HG02678 (cell line): ENCODE measurements around the gene UBASH3B.

Experiments
- ATAC-seq: cut with Tn5 transposase; IDR thresholded peaks from one replicate; pipeline ENCODE4 v1.9.1; 2021; ENCODE audit warnings: mild to moderate bottlenecking, moderate library complexity; ENCODE audit not compliant: unreplicated experiment

The UBASH3B gene

GRCh38 chr11:122647736-122648275, 7.7 kb upstream of the UBASH3B start:
- ATAC-seq: no peak

GRCh38 chr11:122649116-122649515, 6.4 kb upstream of the UBASH3B start:
- ATAC-seq: no peak

GRCh38 chr11:122650619-122651018, 4.9 kb upstream of the UBASH3B start:
- ATAC-seq: no peak

- no peak for ATAC-seq
These were observed 3.0 kb upstream of the UBASH3B start for GRCh38 chr11:122652495-122652894.

- ATAC-seq: no peak
These were observed 1.5 kb upstream of the UBASH3B start for GRCh38 chr11:122653916-122654585.

- ATAC-seq: peak; percentile 40
These were observed 630 bp downstream of the UBASH3B start for GRCh38 chr11:122656073-122656630.

- no peak for ATAC-seq
These were observed 1.1 kb downstream of the UBASH3B start for GRCh38 chr11:122656631-122657101.

- no peak for ATAC-seq
These were observed 4.4 kb downstream of the UBASH3B start for GRCh38 chr11:122659676-122660554.

- no peak for ATAC-seq
These were observed 5.8 kb downstream of the UBASH3B start for GRCh38 chr11:122661182-122661945.

- no peak for ATAC-seq
These were observed 7.7 kb downstream of the UBASH3B start for GRCh38 chr11:122663056-122663740.

GRCh38 chr11:122663764-122664163, 8.2 kb downstream of the UBASH3B start:
- no peak for ATAC-seq

GRCh38 chr11:122664188-122664587, 8.7 kb downstream of the UBASH3B start:
- no peak for ATAC-seq

- no peak for ATAC-seq
These were observed 10.3 kb downstream of the UBASH3B start for GRCh38 chr11:122665861-122666260.

GRCh38 chr11:122666743-122667142, 11.2 kb downstream of the UBASH3B start:
- no peak for ATAC-seq

GRCh38 chr11:122668562-122669090, 13.1 kb downstream of the UBASH3B start:
- no peak for ATAC-seq

GRCh38 chr11:122670131-122670530, 14.6 kb downstream of the UBASH3B start:
- ATAC-seq: no peak

GRCh38 chr11:122671400-122671891, 15.9 kb downstream of the UBASH3B start:
- no peak for ATAC-seq

- ATAC-seq: no peak
These were observed 17.4 kb downstream of the UBASH3B start for GRCh38 chr11:122672892-122673291.

GRCh38 chr11:122673701-122674100, 18.2 kb downstream of the UBASH3B start:
- no peak for ATAC-seq

GRCh38 chr11:122676638-122677037, 21.1 kb downstream of the UBASH3B start:
- ATAC-seq: no peak
